A549 (cell line): ENCODE results near the gene MGMT. TPM values are rescaled to one million over a fixed set of nuclear protein-coding genes. Genes with fewer than 3 reads are reported as not detected.

ENCODE experiments used
- ATAC-seq, 2 experiments: fragments of 200-7000 bp in 1 of 2; fragments of >200 bp in 1 of 2; cut with Nextera tagmentation in 1 of 2; cut with Tn5 transposase in 1 of 2; 3 replicates each; pipeline versions ENCODE4 v1.8.0 to v1.9.1; 2018 to 2020; ENCODE audit warnings: mild to moderate bottlenecking in 1 of 2, moderate library complexity in 1 of 2
- CTCF ChIA-PET: fragments of 300-600 bp; sonication (Branson Sonifier 250); formaldehyde crosslinking; extraction: SDS; loops from one replicate; lab custom pipeline; 2021; ENCODE audit warnings: antibody characterized with exemption, inconsistent platforms; lab: Yijun Ruan, JAX
- POLR2A ChIA-PET: fragments of 350-600 bp; formaldehyde crosslinking; extraction: SDS; loops from one replicate; lab custom pipeline; 2021; ENCODE audit warnings: antibody characterized with exemption, inconsistent platforms; lab: Yijun Ruan, JAX
- DNase-seq, 2 experiments: peaks; one replicate each; pipeline versions ENCODE4 v3.0.0 to v3.0.0-alpha.2; 2011 to 2016; ENCODE audit warnings: low read depth in 1 of 2, low spot score in 1 of 2
- FAIRE-seq: peaks from 2 replicates; lab custom pipeline; 2011; peaks lifted over from hg19 to GRCh38; lab: Jason Lieb, UNC
- H3K27ac ChIP-seq, 2 experiments: fragments of >200 bp; sonication (Bioruptor Twin); formaldehyde crosslinking; 3 replicates each; pipeline ENCODE4 v1.5.1; 2016 to 2017
- H3K4me1 ChIP-seq: fragments of >200 bp; sonication (Bioruptor Twin); formaldehyde crosslinking; 3 replicates; pipeline ENCODE4 v1.6.1; 2016
- H3K4me2 ChIP-seq: fragments of >200 bp; sonication (Bioruptor Twin); formaldehyde crosslinking; 3 replicates; pipeline ENCODE4 v1.6.1; 2016
- H3K4me3 ChIP-seq: fragments of >200 bp; sonication (Bioruptor Twin); formaldehyde crosslinking; 3 replicates; pipeline ENCODE4 v1.5.1; 2016
- H3K9me3 ChIP-seq: fragments of >200 bp; sonication (Bioruptor Twin); formaldehyde crosslinking; 3 replicates; pipeline ENCODE4 v1.6.1; 2016
- BHLHE40 ChIP-seq: IDR thresholded peaks from 2 replicates; pipeline ENCODE4 v1.6.1; 2012; ENCODE audit warnings: low read depth, low read length, inconsistent platforms
- CHD2 ChIP-seq: fragments of 150-350 bp; IDR thresholded peaks from 2 replicates; pipeline ENCODE4 v1.6.1; 2014; ENCODE audit warnings: low read length; ENCODE audit not compliant: partially characterized antibody
- CHD4 ChIP-seq: fragments of 200-600 bp; sonication (generic); IDR thresholded peaks from 2 replicates; pipeline ENCODE4 v1.6.1; 2016; ENCODE audit warnings: antibody characterized with exemption, mild to moderate bottlenecking, borderline replicate concordance
- EHF ChIP-seq: fragments of 250-450 bp; sonication (Bioruptor Pico); IDR thresholded peaks from 2 replicates; pipeline ENCODE4 v1.5.0; 2020; ENCODE audit warnings: mild to moderate bottlenecking
- EHMT2 ChIP-seq: fragments of 200-600 bp; sonication (generic); IDR thresholded peaks from 2 replicates; pipeline ENCODE4 v1.6.1; 2016; ENCODE audit warnings: antibody characterized with exemption, low read depth, mild to moderate bottlenecking, moderate library complexity
- ESRRA ChIP-seq: fragments of 150-350 bp; IDR thresholded peaks from 2 replicates; pipeline ENCODE4 v1.6.1; 2014; ENCODE audit warnings: mild to moderate bottlenecking, low read length, borderline replicate concordance
- FOSB ChIP-seq: fragments of 250-450 bp; sonication (Bioruptor Pico); IDR thresholded peaks from 2 replicates; pipeline ENCODE4 v1.5.0; 2020; ENCODE audit warnings: mild to moderate bottlenecking, moderate library complexity
- FOSL2 ChIP-seq, 2 experiments: fragments of 450-650 bp in 1 of 2; fragments of >200 bp in 1 of 2; sonication (Bioruptor Twin) in 1 of 2; formaldehyde crosslinking; IDR thresholded peaks; 2 replicates each; pipeline versions ENCODE4 v1.5.0 to v1.6.1; 2016 to 2020; ENCODE audit warnings: mild to moderate bottlenecking in 1 of 2, moderate library complexity in 1 of 2
- FOXS1 ChIP-seq: fragments of 250-450 bp; sonication (Bioruptor Pico); IDR thresholded peaks from 2 replicates; pipeline ENCODE4 v1.5.0; 2020; ENCODE audit warnings: mild to moderate bottlenecking, moderate library complexity
- GATA3 ChIP-seq: IDR thresholded peaks from 2 replicates; pipeline ENCODE4 v1.6.1; 2012; ENCODE audit warnings: borderline replicate concordance
- HDAC2 ChIP-seq: fragments of 200-600 bp; sonication (generic); IDR thresholded peaks from 2 replicates; pipeline ENCODE4 v1.6.1; 2016
- HEYL ChIP-seq: fragments of 250-450 bp; sonication (Bioruptor Pico); IDR thresholded peaks from 2 replicates; pipeline ENCODE4 v1.8.0; 2021; ENCODE audit warnings: mild to moderate bottlenecking, moderate library complexity
- HOXB13 ChIP-seq: fragments of 250-450 bp; sonication (Bioruptor Pico); IDR thresholded peaks from 2 replicates; pipeline ENCODE4 v1.5.0; 2020; ENCODE audit warnings: low read depth, mild to moderate bottlenecking, moderate library complexity
- KDM5A ChIP-seq: fragments of 200-600 bp; sonication (generic); IDR thresholded peaks from 2 replicates; pipeline ENCODE4 v1.6.1; 2016; ENCODE audit warnings: antibody characterized with exemption, mild to moderate bottlenecking
- MYC ChIP-seq: IDR thresholded peaks from 2 replicates; pipeline ENCODE4 v1.6.1; 2012; ENCODE audit warnings: mild to moderate bottlenecking, inconsistent platforms, low read length, improper control_type of control experiment, borderline replicate concordance
- NFE2L2 ChIP-seq: fragments of 150-350 bp; conservative IDR thresholded peaks from 2 replicates; pipeline ENCODE4 v1.6.1; 2014; ENCODE audit warnings: low read length
- PBX3 ChIP-seq: IDR thresholded peaks from 2 replicates; pipeline ENCODE4 v1.6.1; 2012
- RAD21 ChIP-seq, 2 experiments: fragments of >200 bp in 1 of 2; sonication (Bioruptor Twin) in 1 of 2; formaldehyde crosslinking in 1 of 2; IDR thresholded peaks in 1 of 2; conservative IDR thresholded peaks in 1 of 2; 2 replicates in 1 of 2; 3 replicates in 1 of 2; pipeline ENCODE4 v1.6.1; 2012 to 2018; ENCODE audit warnings: inconsistent platforms in 1 of 2
- RARB ChIP-seq: fragments of 250-450 bp; sonication (Bioruptor Pico); IDR thresholded peaks from 2 replicates; pipeline ENCODE4 v1.8.0; 2021; ENCODE audit warnings: mild to moderate bottlenecking, moderate library complexity
- REST ChIP-seq: fragments of 200-600 bp; sonication (generic); IDR thresholded peaks from 2 replicates; pipeline ENCODE4 v1.6.1; 2016; ENCODE audit warnings: antibody characterized with exemption, mild to moderate bottlenecking, moderate library complexity
- SMC3 ChIP-seq: fragments of >200 bp; sonication (Bioruptor Twin); formaldehyde crosslinking; IDR thresholded peaks from 3 replicates; pipeline ENCODE4 v1.6.1; 2018; ENCODE audit warnings: inconsistent platforms
- SREBF2 ChIP-seq: fragments of 450-650 bp; IDR thresholded peaks from 2 replicates; pipeline ENCODE4 v1.6.1; 2014; ENCODE audit warnings: mild to moderate bottlenecking, moderate library complexity
- TFCP2L1 ChIP-seq: fragments of 250-450 bp; sonication (Bioruptor Pico); IDR thresholded peaks from 2 replicates; pipeline ENCODE4 v1.5.0; 2021; ENCODE audit warnings: mild to moderate bottlenecking
- ZC3H11A ChIP-seq: fragments of 450-650 bp; IDR thresholded peaks from 2 replicates; pipeline ENCODE4 v1.6.1; 2014; ENCODE audit warnings: antibody characterized with exemption, mild to moderate bottlenecking
- ZFP36 ChIP-seq: fragments of 450-650 bp; IDR thresholded peaks from 2 replicates; pipeline ENCODE4 v1.6.1; 2014; ENCODE audit warnings: borderline replicate concordance; ENCODE audit not compliant: partially characterized antibody
- ZSCAN20 ChIP-seq: fragments of 250-450 bp; sonication (Bioruptor Pico); IDR thresholded peaks from 2 replicates; pipeline ENCODE4 v1.8.0; 2022; ENCODE audit warnings: mild to moderate bottlenecking, moderate library complexity
- WGBS: methylation state at CpG from one replicate; pipeline ENCODE4 v1.1.6; 2017; ENCODE audit errors: missing lambda C conversion rate; 5-methylcytosine and 5-hydroxymethylcytosine counted together
- polyA plus RNA-seq, 4 experiments: library from polyadenylated mRNA; depleted of rRNA in 3 of 4; stranded (reverse); fragments of >200 nt; fragmentation: RNase III in 1 of 4; extraction: RNeasy Plus Mini Kit Qiagen cat#74134 plus additional on column Dnase treatment in 1 of 4; gene quantifications; 2 replicates in 3 of 4; 3 replicates in 1 of 4; pipeline ENCODE4 v1.2.3, GENCODE V29; 2011 to 2017

The MGMT gene
- polyA plus RNA-seq, 2 of the 4 experiments (the other 2 are of a cell fraction): 4.9 to 5.2 TPM

- ChIA-PET CTCF (no interaction called here), POLR2A (no interaction called here)
- Histone ChIP-seq H3K4me3 (no peak overlapping the region), H3K4me1 (no peaks in the 10 kb centered on the region), H3K4me2 (no peak overlapping the region), H3K27ac (no peak overlapping the region), H3K9me3 (no peaks in the 10 kb centered on the region)
- 0% methylated on average over 2 of the region's 2 CpGs for WGBS
- DNase-seq: no peak
- FAIRE-seq: no peak
- no peak for TF ChIP-seq HDAC2
- TF ChIP-seq FOSB (CRISPR knock-in tag): no peak
- no peak for TF ChIP-seq BHLHE40
- TF ChIP-seq EHMT2: no peak
- ATAC-seq: no peak
These were observed 17.1 kb upstream of the MGMT start for GRCh38 chr10:129449893-129450292.

GRCh38 chr10:129450391-129450790 is 16.6 kb upstream of the MGMT start:
- Histone ChIP-seq H3K9me3 (no peaks in the 10 kb centered on the region), H3K4me1 (no peaks in the 10 kb centered on the region), H3K4me2 (no peak overlapping the region), H3K4me3 (no peak overlapping the region), H3K27ac (no peak overlapping the region)
- POLR2A ChIA-PET: no interaction called here
- TF ChIP-seq REST: no peak
- no peak for TF ChIP-seq CHD4
- no peak for TF ChIP-seq EHF
- no peak for TF ChIP-seq NFE2L2
- no peak for TF ChIP-seq CHD2
- no peak for TF ChIP-seq ZC3H11A
- TF ChIP-seq SMC3: no peak
- TF ChIP-seq FOSL2 (IDR thresholded peaks at IDR 0.05): no peak
- TF ChIP-seq FOSL2 (CRISPR knock-in tag; IDR thresholded peaks at IDR 0.05): no peak
- no peak for TF ChIP-seq RARB
- TF ChIP-seq RAD21 (conservative IDR thresholded peaks at IDR 0.05 in 1 of 2, IDR thresholded peaks at IDR 0.05 in 1 of 2): no peak
- no peak for TF ChIP-seq HEYL (CRISPR knock-in tag)
- no peak for TF ChIP-seq ZFP36
- FAIRE-seq (no peak), ATAC-seq (no peak), DNase-seq (no peak)
- CTCF ChIA-PET: no interaction called here
- 2% methylated on average over 3 of the region's 3 CpGs for WGBS

- ATAC-seq: no peak
- ChIA-PET POLR2A (no interaction called here), CTCF (no interaction called here)
- 2% methylated on average over 6 of the region's 6 CpGs for WGBS
- no peak overlapping the region for H3K27ac ChIP-seq
- H3K4me2 ChIP-seq: no peak overlapping the region
- no peak for FAIRE-seq
- H3K9me3 ChIP-seq: 0 out of 3 replicates have a peak, but pooled peaks cover 2% of the 10 kb centered on the region
- no peaks in the 10 kb centered on the region for H3K4me1 ChIP-seq
- TF ChIP-seq TFCP2L1 (CRISPR knock-in tag) (no peak), RAD21 (conservative IDR thresholded peaks at IDR 0.05 in 1 of 2, IDR thresholded peaks at IDR 0.05 in 1 of 2) (no peak), GATA3 (no peak), ESRRA (no peak), HOXB13 (no peak), ZSCAN20 (no peak), SREBF2 (no peak), MYC (no peak), NFE2L2 (no peak), FOXS1 (CRISPR knock-in tag) (no peak), PBX3 (no peak), KDM5A (no peak)
- TF ChIP-seq, all 56 proteins: peak for 0
- H3K4me3 ChIP-seq: no peak overlapping the region
- no peak for DNase-seq
These were observed 11.4 kb upstream of the MGMT start for GRCh38 chr10:129455625-129456024.
